GM12873 (cell line): ENCODE measurements around the gene TRIM8.

Experiments used
- TF ChIP-seq, protein P1 (sequence below): IDR thresholded peaks from 2 replicates; pipeline ENCODE4 v1.5.1; 2012; ENCODE audit warnings: low read depth, mild to moderate bottlenecking, moderate library complexity, low read length, control low read depth; ENCODE audit not compliant: insufficient read depth; ENCODE audit errors: missing control alignments

Gene TRIM8

GRCh38 chr10:102676534-102677315 lies 32.4 kb downstream of the TRIM8 start:
- TF ChIP-seq, protein P1, sequence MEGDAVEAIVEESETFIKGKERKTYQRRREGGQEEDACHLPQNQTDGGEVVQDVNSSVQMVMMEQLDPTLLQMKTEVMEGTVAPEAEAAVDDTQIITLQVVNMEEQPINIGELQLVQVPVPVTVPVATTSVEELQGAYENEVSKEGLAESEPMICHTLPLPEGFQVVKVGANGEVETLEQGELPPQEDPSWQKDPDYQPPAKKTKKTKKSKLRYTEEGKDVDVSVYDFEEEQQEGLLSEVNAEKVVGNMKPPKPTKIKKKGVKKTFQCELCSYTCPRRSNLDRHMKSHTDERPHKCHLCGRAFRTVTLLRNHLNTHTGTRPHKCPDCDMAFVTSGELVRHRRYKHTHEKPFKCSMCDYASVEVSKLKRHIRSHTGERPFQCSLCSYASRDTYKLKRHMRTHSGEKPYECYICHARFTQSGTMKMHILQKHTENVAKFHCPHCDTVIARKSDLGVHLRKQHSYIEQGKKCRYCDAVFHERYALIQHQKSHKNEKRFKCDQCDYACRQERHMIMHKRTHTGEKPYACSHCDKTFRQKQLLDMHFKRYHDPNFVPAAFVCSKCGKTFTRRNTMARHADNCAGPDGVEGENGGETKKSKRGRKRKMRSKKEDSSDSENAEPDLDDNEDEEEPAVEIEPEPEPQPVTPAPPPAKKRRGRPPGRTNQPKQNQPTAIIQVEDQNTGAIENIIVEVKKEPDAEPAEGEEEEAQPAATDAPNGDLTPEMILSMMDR = no peak

- TF ChIP-seq, protein P1 = no peak
Observed at GRCh38 chr10:102677331-102678067, 33.2 kb downstream of the TRIM8 start.

GRCh38 chr10:102678068-102678400 lies 33.8 kb downstream of the TRIM8 start:
- TF ChIP-seq, protein P1 = no peak

GRCh38 chr10:102678842-102679289 lies 34.6 kb downstream of the TRIM8 start:
- TF ChIP-seq, protein P1 = peak; percentile 67

DNA sequence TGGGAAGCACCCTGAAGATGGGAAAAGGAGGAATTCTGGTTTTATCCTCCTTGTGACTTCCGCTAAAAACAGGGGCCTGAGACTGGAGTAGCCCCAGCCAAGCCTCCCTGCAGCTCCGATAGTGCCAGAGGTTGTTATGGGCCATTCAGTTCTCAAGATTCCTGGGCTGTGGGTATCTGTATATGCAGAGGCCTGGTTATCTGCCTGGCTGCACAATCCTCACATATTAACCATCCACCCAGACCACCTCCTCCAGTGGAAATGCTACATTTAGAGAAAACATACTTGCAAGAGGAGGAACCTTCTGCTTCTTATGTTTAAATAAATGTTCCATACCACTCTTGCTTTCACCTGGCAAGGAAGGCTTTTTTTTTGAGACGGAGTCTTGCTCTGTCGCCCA lies 35.3 kb downstream of the TRIM8 start:
- TF ChIP-seq, protein P1 = no peak

DNA sequence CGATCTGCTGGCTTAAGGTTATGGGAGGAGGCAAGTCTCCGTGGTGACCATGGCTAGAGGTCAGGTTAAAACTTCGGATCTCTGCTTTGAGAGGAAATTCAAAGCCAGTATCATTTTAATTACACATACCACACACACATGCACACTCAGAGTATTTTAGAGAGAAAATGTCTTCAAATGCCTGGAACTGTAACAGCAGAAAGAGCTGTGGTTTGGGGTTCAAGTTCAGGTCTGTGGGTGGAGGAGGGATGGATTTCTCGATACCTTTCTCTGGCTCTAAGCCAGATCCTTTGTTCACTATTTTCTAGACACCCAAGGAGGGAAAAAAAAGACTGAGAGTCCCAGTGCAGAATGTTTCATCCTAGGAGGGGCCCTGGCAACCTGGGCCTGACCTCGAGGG lies 37.4 kb downstream of the TRIM8 start:
- TF ChIP-seq, protein P1 = no peak

DNA sequence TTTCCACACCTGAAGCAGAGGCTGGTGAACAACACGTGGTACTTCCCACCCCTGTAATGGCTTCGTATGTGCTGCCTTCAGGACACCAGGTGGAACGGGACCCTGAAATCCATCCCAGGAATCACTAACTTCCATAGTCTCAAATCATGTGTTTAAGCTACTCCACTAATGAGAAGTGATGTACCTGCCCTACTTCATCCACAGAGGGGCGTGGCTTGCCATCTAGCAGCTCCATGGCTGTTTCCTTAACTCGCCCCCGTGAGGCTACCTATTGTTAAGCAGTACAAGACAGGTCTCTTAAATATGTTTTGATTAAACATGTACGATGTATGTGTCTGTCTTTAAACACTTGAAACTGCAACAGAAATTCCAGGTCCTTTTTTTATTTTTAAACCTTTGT lies 38.1 kb downstream of the TRIM8 start:
- TF ChIP-seq, protein P1 = no peak
